NB4 (cell line): ENCODE measurements around the gene ZNF644.
A peak's percentile ranks its signal among the peaks of the same experiment; 100 is the strongest.
"Not testable (repeated sequence)": the region's sequence is repeated elsewhere in the genome, so short reads cannot be mapped to it uniquely, and the experiment has no call there.

ENCODE experiments used
- DNase-seq: peaks from one replicate; pipeline ENCODE4 v3.0.0; 2010; ENCODE audit warnings: low read depth
- H3K4me3 ChIP-seq: one replicate; pipeline ENCODE4 v1.5.1; 2011; ENCODE audit warnings: mild to moderate bottlenecking, low read depth, low read length, moderate library complexity
- CTCF ChIP-seq: IDR thresholded peaks from one replicate; pipeline ENCODE4 v1.5.1; 2012; ENCODE audit warnings: low read depth, low read length
- MAX ChIP-seq: IDR thresholded peaks from 2 replicates; pipeline ENCODE4 v1.6.1; 2011; ENCODE audit warnings: low read depth, low read length
- MYC ChIP-seq: IDR thresholded peaks from 2 replicates; pipeline ENCODE4 v1.6.1; 2011; ENCODE audit warnings: low read depth, low read length
- POLR2A ChIP-seq: IDR thresholded peaks from 2 replicates; pipeline ENCODE4 v1.6.1; 2011; ENCODE audit warnings: mild to moderate bottlenecking; ENCODE audit not compliant: insufficient read length; ENCODE audit errors: extremely low read depth

ZNF644 gene

GRCh38 chr1:90936731-90937130 is 85.1 kb downstream of the ZNF644 start:
- TF ChIP-seq CTCF (no peak), POLR2A (no peak), MYC (no peak), MAX (no peak)

GRCh38 chr1:90936061-90936460 is 85.8 kb downstream of the ZNF644 start:
- no peak for DNase-seq
- no peak for TF ChIP-seq POLR2A
- TF ChIP-seq MYC, result no peak
- TF ChIP-seq MAX, result no peak
- TF ChIP-seq CTCF, result no peak
- no peak overlapping the region for H3K4me3 ChIP-seq

More at GRCh38 chr1:90936731-90937130, 85.1 kb downstream of the ZNF644 start:
- no peak overlapping the region for H3K4me3 ChIP-seq
- no peak for DNase-seq

GRCh38 chr1:90928231-90928630 is 93.6 kb downstream of the ZNF644 start:
- not testable (repeated sequence) for DNase-seq, H3K4me3 ChIP-seq

- not testable (repeated sequence) for DNase-seq, H3K4me3 ChIP-seq
Observed at GRCh38 chr1:90927674-90928073, 94.2 kb downstream of the ZNF644 start.

GRCh38 chr1:90926971-90927370 is 94.9 kb downstream of the ZNF644 start:
- no peak for TF ChIP-seq MAX
- no peak for TF ChIP-seq POLR2A
- TF ChIP-seq CTCF, result no peak
- no peak for TF ChIP-seq MYC
- H3K4me3 ChIP-seq, result no peak overlapping the region
- DNase-seq, result no peak

- TF ChIP-seq CTCF, result no peak
- TF ChIP-seq POLR2A, result no peak
- no peak for TF ChIP-seq MYC
- TF ChIP-seq MAX, result no peak
- no peak overlapping the region for H3K4me3 ChIP-seq
- peak; percentile 76 for DNase-seq
Observed at GRCh38 chr1:90925928-90926869, 95.6 kb downstream of the ZNF644 start.

GRCh38 chr1:90924982-90925381 is 96.9 kb downstream of the ZNF644 start:
- no peak for TF ChIP-seq MYC
- no peak for TF ChIP-seq MAX
- TF ChIP-seq CTCF, result no peak
- no peak for TF ChIP-seq POLR2A
- H3K4me3 ChIP-seq, result no peak overlapping the region
- no peak for DNase-seq
